SK-N-DZ (cell line): Measurements from ENCODE around the gene TMEM222.
"Not testable (repeated sequence)": the region's sequence is repeated elsewhere in the genome, so short reads cannot be mapped to it uniquely, and the experiment has no call there.

Source experiments
- DNase-seq: peaks from one replicate; pipeline ENCODE4 v3.0.0-alpha.2; 2015; ENCODE audit warnings: low spot score
- small RNA-seq, 2 experiments: library from RNA; depleted of rRNA; stranded (forward); fragments of <200 nt; gene quantifications; one replicate each; pipeline ENCODE3, GENCODE V24; 2014

Gene TMEM222

DNA sequence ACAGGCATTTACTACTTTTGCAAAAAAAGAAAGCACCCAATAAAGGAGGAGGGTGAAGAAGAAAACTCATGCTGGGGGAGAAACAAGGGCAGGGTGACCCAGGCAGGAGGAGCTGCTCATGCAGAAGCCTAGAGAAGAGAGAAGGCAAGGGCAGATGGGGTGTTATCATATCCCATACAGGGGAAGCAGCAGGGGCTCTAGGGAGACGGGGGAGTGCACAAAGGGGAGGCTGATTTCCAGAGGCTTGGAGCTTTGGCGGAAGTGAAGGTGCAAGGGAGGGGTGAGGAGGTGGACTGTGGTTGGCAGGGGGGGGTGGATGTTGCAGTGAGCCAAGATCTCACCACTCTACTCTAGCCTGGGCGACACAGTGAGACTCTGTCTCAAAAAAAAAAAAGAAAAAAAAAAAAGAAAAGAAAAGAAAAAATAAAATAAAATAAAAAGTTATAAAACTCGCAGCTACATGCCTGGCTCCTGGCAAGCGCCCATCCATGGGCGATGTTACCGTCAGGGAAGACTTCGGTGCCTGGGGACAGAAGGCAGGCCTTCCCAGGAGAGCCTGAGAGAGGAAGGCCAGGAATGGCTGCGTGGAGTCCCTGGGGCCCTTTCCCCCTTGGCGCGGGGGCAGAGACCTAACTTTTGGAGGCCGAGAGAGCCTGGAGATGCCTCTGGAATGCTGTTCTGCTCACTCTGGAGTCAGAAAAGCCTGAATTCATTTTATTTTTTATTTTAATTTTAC lies 56.0 kb downstream of the TMEM222 start:
- DNase-seq, result no peak

DNA sequence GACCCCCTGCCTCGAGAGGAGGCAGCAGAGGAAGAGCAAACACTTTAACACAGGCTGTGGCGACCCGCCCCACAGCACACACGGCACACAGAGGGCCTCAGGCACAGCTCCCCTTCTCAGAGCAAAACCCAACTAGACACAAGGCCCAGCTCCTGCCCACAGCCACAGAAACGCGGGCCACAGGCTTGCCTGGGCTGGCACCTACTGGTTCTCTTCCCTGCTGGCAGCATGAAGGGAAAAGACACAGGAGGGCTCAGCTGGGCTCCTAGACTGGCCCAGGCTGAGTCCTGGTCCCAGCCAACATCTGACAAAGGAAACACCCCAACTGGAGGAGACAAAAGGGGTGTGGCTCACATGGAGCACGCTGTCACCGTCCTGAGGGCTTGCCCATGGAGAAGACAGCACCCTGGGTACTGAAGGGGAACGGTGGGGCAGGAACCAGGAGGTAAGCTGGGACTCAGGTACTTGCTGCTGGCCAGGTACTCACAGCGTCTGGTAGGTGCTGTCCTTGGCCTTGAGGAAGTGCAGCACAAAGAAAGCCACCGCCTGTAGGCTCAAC lies 57.7 kb downstream of the TMEM222 start:
- DNase-seq, result no peak

DNA sequence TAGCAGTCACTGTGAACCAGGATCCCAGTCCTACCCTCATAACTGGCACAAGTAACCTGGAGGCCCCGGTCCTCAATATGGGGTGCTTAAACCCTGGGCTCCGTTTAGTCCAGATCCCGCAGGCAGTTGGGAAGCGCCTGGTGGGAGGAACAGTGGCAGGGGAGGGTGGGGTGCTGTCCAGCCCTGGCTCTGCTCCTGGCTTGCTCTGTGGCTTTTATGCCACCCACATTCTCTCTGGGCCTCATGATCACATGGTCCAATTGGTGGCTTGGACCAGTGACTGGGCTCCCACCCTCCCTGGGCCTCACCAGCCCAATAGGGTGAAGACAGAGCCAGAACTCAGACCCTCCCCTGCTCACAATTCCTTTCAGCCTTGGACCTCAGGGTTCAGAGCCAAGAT lies 58.3 kb downstream of the TMEM222 start:
- DNase-seq, result no peak

DNA sequence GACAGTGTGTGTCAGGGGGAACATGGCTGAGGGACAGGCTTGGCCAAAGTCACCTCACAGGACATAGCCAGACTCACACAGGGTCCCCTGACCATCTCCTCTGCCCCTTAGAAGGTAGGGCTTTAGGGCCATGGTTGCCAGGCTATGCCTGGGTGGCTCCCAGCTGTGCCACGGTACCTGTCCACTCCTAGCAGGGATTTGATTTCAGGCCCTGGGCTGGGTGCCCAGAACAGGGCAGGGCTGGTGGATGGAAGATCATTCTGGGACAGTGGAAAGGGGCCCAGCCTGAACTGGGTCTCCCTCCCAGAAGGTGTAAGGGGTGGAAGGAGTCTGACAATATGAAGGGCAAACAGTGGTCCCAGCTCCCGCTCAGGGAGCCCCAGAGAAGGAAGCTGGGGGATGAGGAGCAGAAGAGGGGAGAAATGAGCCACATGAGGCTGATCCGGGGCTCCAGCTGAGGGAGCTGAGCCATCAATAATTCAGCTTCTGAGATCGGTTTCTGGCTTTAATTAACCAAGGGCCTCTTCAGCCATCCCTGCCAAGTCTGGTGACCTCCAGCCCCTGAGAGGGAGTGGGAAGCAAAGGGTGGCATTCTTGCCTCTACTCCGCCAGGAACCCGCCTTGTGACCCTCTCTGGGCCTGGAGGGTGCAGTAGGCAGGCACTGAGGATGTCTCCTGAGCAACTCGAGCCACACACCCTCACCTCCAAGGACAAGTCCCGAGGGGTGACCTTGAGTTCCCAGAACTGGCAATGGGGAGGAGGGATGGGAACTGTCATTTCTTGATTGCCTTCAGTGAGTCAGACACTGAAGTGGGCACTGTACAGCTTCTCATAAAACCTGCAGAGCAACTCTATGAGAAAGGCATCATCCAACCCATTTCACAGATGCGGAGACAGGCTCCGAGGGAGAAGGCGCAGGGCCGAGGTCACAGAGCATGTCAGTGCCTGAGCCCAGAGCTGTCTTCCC lies 59.1 kb downstream of the TMEM222 start:
- no peak for DNase-seq

DNA sequence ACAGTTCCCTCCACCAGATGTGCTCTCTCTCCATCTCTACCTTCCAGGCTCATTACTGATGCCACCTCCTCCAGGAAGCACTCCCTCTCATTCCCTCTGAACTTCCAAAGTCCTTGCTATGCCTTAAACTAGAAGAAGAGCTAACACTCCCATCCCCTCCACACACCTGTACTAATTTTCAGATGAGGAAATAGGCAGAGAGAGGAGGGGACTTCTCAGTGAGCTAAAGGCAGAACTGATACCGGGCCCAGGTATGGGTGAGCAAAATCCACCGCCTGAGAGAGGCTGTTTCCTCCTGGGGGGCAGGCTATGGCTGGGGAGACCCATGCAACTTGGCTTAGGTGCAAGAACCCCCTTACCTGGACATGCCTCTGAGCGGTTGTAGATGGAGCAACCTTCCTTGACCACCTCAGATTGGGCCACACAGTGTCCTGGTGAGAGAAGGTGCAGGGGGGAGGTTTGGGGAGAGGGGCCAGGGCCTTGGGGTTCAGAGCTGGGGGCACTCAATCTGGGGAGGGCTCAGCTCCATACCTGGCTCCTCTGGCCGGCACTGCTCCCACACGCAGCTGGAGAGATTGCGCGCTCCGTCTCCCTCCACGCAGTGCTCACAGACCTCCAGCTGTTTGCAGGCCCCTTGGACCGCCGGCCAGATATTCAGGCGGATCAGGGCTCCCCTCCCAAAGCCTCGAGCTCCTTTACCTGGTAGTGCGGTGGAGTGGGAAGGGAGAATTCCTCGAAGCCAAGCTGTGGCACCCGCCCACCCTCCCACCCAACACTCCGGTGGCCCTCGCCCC lies 60.2 kb downstream of the TMEM222 start:
- no peak for DNase-seq

DNA sequence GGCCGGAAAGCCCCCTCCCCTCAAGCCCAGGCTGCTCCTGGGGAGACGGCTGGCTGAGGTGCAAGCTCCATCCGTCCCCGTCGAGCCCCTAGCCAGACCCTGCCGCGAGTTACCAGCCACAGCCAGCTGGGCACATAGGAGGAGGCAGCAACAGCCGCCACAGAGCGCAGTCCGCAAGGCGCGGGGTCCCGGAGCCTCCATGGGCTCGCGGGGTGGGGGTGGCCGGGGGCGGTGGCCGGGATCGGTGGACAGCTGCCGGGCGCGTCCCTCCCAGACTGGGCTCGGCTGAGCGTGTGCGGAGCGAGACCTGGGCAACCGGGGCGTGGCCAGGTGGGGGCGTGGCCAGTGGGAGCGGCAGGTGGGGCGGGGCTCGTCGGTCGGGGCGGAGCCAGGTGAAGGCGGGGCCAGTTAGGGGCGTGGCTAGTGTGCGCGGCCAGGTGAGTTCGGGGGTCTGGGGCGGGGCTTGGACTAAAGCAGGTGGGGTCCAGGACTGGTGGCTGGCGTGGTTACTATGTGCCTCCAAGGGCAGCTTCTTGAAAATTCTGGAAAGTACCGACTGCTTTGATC lies 61.2 kb downstream of the TMEM222 start, which contains the start of gene CD164L2:
Gene CD164L2, minus strand, starts transcription at position 295 of the 567 bp plus-strand sequence. Its CDS starts 94 bp downstream, at position 201.
- no peak for DNase-seq

DNA sequence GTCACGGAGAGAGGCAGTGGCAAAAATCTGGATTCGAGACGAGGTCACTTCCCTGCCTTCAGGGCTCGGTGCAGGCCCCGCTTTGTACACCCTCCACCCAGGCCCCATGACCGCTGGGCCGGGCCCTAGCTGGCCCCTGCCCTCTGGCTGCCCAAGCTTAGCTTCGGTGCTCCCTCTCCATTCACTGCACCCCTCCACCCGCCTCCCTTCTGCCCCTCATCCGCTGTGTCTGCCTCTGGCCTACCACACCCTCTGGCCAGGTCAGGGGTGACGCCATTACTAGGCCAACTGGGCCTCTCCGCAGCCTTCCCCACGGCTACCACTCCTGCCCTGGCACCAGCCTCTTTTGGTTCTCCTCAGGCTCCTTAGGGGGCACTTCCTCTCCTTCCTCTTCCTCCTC lies 61.7 kb downstream of the TMEM222 start:
- DNase-seq, result no peak

DNA sequence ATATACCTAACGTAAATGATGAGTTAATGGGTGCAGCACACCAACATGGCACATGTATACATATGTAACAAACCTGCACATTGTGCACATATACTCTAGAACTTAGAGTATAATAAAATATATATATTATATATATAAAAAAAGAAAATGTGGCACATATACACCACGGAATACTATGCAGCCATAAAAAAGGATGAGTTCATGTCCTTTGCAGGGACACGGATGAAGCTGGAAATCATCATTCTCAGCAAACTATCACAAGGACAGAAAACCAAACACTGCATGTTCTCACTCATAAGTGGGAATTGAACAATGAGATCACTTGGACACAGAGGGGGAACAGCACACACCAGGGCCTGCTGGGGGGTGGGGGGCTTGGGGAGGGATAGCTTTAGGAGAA lies 62.8 kb downstream of the TMEM222 start:
- DNase-seq, result not testable (repeated sequence)

Small RNAs within 50 kb of the gene (small RNA-seq; reads per million reads assigned to genes)
- gene RNU6-48P, result 0 to 0.04 reads per million in 2 experiments
